ENCODE results near the gene SARDH.

DNA sequence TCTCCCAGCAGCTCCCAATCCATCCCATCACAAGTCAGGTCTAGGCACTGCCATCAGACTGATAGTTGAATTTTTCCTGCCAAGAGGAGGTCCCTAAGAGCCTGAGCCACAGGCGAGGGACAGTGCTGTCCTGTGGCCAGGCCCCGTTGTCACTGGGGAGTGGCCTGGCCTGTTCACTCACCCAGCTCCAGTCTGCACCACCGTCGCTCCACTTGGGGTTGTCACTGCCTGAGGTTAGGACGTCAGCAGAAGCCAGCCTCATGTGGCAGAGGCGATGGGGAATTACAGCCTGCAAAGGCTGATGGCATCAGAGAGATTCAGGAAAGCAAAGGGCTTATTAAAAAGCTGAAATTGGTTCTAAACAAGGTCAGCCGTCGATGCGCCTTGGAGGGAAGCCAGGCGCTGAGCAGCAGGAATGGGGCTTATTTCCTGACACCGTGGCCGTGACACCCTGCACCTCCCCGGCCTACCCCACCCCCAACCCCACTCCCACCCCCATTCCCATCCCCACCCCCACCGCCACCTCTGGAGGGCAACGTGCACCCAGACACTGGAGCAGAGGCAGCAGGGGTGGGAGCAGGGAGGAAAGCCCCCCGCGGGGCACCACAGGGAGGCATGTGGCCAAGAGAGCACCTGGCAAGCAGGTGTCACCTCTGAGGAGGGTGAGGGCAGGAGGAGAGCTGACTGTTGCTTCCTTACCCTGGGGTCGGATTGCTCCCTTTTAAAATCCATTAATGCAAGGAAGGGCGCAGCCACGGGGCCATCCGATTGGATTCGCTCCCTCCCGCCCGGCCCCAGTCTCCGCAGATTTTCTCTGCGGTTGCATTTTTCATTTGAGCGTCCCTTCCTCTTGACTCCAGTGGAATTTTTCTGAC, 105.1 kb downstream of the SARDH start:
- TF ChIP-seq FOXK2 (IDR thresholded peaks at IDR 0.05): no peak
- no peak for TF ChIP-seq ELF4 (IDR thresholded peaks at IDR 0.05)
- TF ChIP-seq FOXM1 (IDR thresholded peaks at IDR 0.05; ENCODE audit: borderline replicate concordance): no peak
- TF ChIP-seq CTBP1 (IDR thresholded peaks at IDR 0.05; ENCODE audit: borderline replicate concordance): no peak
- no peak for TF ChIP-seq BHLHE40 (IDR thresholded peaks at IDR 0.05; ENCODE audit: borderline replicate concordance)
- TF ChIP-seq SP1 (IDR thresholded peaks at IDR 0.05): no peak
- no peak for TF ChIP-seq ARNT (IDR thresholded peaks at IDR 0.05)
- TF ChIP-seq SUZ12 (IDR thresholded peaks at IDR 0.05): no peak
- TF ChIP-seq NFRKB (IDR thresholded peaks at IDR 0.05): no peak
- TF ChIP-seq HDGF (IDR thresholded peaks at IDR 0.05; ENCODE audit: borderline replicate concordance): no peak

All from HEK293T (cell line).